Liver (tissue), 9 donors: ENCODE measurements around the gene RTN4RL2. TPM values are rescaled to one million over a fixed set of nuclear protein-coding genes. Genes with fewer than 3 reads are reported as not detected.
A peak's percentile ranks its signal among the peaks of the same experiment; 100 is the strongest.

Source experiments
- DNase-seq: peaks from one replicate; pipeline ENCODE4 v3.0.0-alpha.2; 2017; ENCODE audit warnings: low spot score
- H3K27ac ChIP-seq, 2 donors: one replicate each; pipeline ENCODE4 v1.7.0; 2013; ENCODE audit warnings: inconsistent platforms in 2 of 2, low read length in 2 of 2, control low read depth in 1 of 2, low read depth in 1 of 2, mild to moderate bottlenecking in 1 of 2
- H3K27me3 ChIP-seq, 4 donors: one replicate each; pipeline versions ENCODE4 v1.6.1 to v1.7.0; 2013; ENCODE audit warnings: low read length in 3 of 4, inconsistent platforms in 1 of 4, mild to moderate bottlenecking in 1 of 4, moderate library complexity in 1 of 4; ENCODE audit not compliant: control insufficient read depth in 4 of 4, insufficient read depth in 4 of 4
- H3K36me3 ChIP-seq, 4 donors: one replicate each; pipeline versions ENCODE4 v1.6.1 to v1.7.0; 2013; ENCODE audit warnings: low read length in 3 of 4, mild to moderate bottlenecking in 3 of 4, low read depth in 1 of 4, moderate library complexity in 1 of 4; ENCODE audit not compliant: control insufficient read depth in 4 of 4, insufficient read depth in 3 of 4
- H3K4me1 ChIP-seq, 4 donors: one replicate each; pipeline versions ENCODE4 v1.6.1 to v1.7.0; 2013; ENCODE audit warnings: low read length in 3 of 4, mild to moderate bottlenecking in 3 of 4, moderate library complexity in 1 of 4; ENCODE audit not compliant: control insufficient read depth in 4 of 4, insufficient read depth in 4 of 4
- H3K4me3 ChIP-seq, 3 donors: one replicate each; pipeline versions ENCODE4 v1.6.1 to v1.7.0; 2013; ENCODE audit warnings: low read length in 3 of 3, control low read depth in 1 of 3, low read depth in 1 of 3, mild to moderate bottlenecking in 1 of 3
- H3K9ac ChIP-seq, 2 donors: one replicate each; pipeline ENCODE4 v1.7.0; 2013; ENCODE audit warnings: low read length in 2 of 2, mild to moderate bottlenecking in 2 of 2, moderate library complexity in 2 of 2, control low read depth in 1 of 2, low read depth in 1 of 2
- H3K9me3 ChIP-seq, 4 donors: one replicate each; pipeline versions ENCODE4 v1.6.1 to v1.7.0; 2013; ENCODE audit warnings: low read length in 3 of 4; ENCODE audit not compliant: control insufficient read depth in 4 of 4
- ATF3 ChIP-seq: IDR thresholded peaks from 2 replicates; pipeline ENCODE4 v1.6.1; 2016; ENCODE audit warnings: antibody characterized with exemption
- EGR1 ChIP-seq, 2 donors: IDR thresholded peaks; 2 replicates each; pipeline ENCODE4 v1.6.1; 2016 to 2018; ENCODE audit warnings: antibody characterized with exemption in 2 of 2, low read depth in 2 of 2
- FOXA1 ChIP-seq: IDR thresholded peaks from 2 replicates; pipeline ENCODE4 v1.6.1; 2016; ENCODE audit warnings: antibody characterized with exemption
- FOXA2 ChIP-seq: IDR thresholded peaks from 2 replicates; pipeline ENCODE4 v1.6.1; 2016; ENCODE audit warnings: antibody characterized with exemption
- GABPA ChIP-seq, 2 donors: IDR thresholded peaks in 1 of 2; conservative IDR thresholded peaks in 1 of 2; 2 replicates each; pipeline ENCODE4 v1.6.1; 2016; ENCODE audit warnings: antibody characterized with exemption in 2 of 2, mild to moderate bottlenecking in 1 of 2, moderate library complexity in 1 of 2
- HNF4A ChIP-seq, 2 donors: conservative IDR thresholded peaks; 2 replicates each; pipeline ENCODE4 v1.6.1; 2016; ENCODE audit warnings: antibody characterized with exemption in 2 of 2, mild to moderate bottlenecking in 2 of 2
- HNF4G ChIP-seq: IDR thresholded peaks from 2 replicates; pipeline ENCODE4 v1.6.1; 2016; ENCODE audit warnings: antibody characterized with exemption
- MAX ChIP-seq: IDR thresholded peaks from 2 replicates; pipeline ENCODE4 v1.6.1; 2016; ENCODE audit warnings: antibody characterized with exemption
- NR2F2 ChIP-seq: IDR thresholded peaks from 2 replicates; pipeline ENCODE4 v1.6.1; 2016; ENCODE audit warnings: antibody characterized with exemption
- RAD21 ChIP-seq, 2 donors: IDR thresholded peaks; 2 replicates each; pipeline ENCODE4 v1.6.1; 2016; ENCODE audit warnings: antibody characterized with exemption in 2 of 2, mild to moderate bottlenecking in 2 of 2
- REST ChIP-seq: IDR thresholded peaks from 2 replicates; pipeline ENCODE4 v1.6.1; 2016; ENCODE audit warnings: antibody characterized with exemption, mild to moderate bottlenecking
- RXRA ChIP-seq, 2 donors: IDR thresholded peaks; 2 replicates each; pipeline ENCODE4 v1.6.1; 2017 to 2018; ENCODE audit warnings: antibody characterized with exemption in 2 of 2, mild to moderate bottlenecking in 1 of 2
- SP1 ChIP-seq: IDR thresholded peaks from 2 replicates; pipeline ENCODE4 v1.6.1; 2018; ENCODE audit warnings: antibody characterized with exemption, mild to moderate bottlenecking
- YY1 ChIP-seq: IDR thresholded peaks from 2 replicates; pipeline ENCODE4 v1.6.1; 2016; ENCODE audit warnings: antibody characterized with exemption, mild to moderate bottlenecking
- ZBTB33 ChIP-seq: IDR thresholded peaks from 2 replicates; pipeline ENCODE4 v1.6.1; 2016; ENCODE audit warnings: antibody characterized with exemption
- WGBS: extraction: QIAGEN DNeasy Blood & Tissue Kit; methylation state at CpG from one replicate; pipeline ENCODE4 v1.1.7; 2013; 5-methylcytosine and 5-hydroxymethylcytosine counted together
- polyA plus RNA-seq, 2 donors: library from polyadenylated mRNA; stranded (reverse) in 1 of 2; unstranded in 1 of 2; fragments of 200-250 nt in 1 of 2; fragments of >200 nt in 1 of 2; fragmentation: Nextera tagmentation in 1 of 2; extraction: Ambion mirVana in 1 of 2; gene quantifications; one replicate each; pipeline versions ENCODE4 v1.2.1 to v1.2.3, GENCODE V29; 2013 to 2015
- total RNA-seq, 2 donors: library from RNA; depleted of rRNA; stranded (reverse); fragments of >200 nt; gene quantifications; one replicate each; pipeline ENCODE4 v1.2.3, GENCODE V29; 2014
- donor health status: healthy.
- donor health status: healthy.
- donor health status: healthy.
- donor health status: healthy.
- donor health status: healthy.

Gene RTN4RL2
- total and polyA plus RNA-seq, 4 donors = 0.75 to 18.1 (median 3.2) TPM

GRCh38 chr11:57513911-57514537 is 53.7 kb downstream of the RTN4RL2 start:
- Histone ChIP-seq H3K4me3 (peak overlapping the region; percentile 79 to 97 (median 93)), H3K36me3 (peaks cover 0 to 8% (median 2%) of the 10 kb centered on the region in 4 donors), H3K4me1 (peaks cover 1 to 29% (median 22%) of the 10 kb centered on the region in 4 donors), H3K27ac (peak overlapping the region; percentile 79 to 84), H3K9me3 (no peaks in the 10 kb centered on the region), H3K27me3 (no peaks in the 10 kb centered on the region), H3K9ac (peak overlapping the region; percentile 16 to 64)
- TF ChIP-seq FOXA1 = no peak
- no peak for TF ChIP-seq ATF3
- no peak for TF ChIP-seq REST
- no peak for TF ChIP-seq RAD21 (IDR thresholded peaks at IDR 0.05)
- TF ChIP-seq GABPA (IDR thresholded peaks at IDR 0.05 in 1 of 2, conservative IDR thresholded peaks at IDR 0.05 in 1 of 2) = no peak
- TF ChIP-seq EGR1 (IDR thresholded peaks at IDR 0.05; ENCODE audit: low read depth in 2 of 2) = no peak
- TF ChIP-seq FOXA2 = no peak
- TF ChIP-seq HNF4A (conservative IDR thresholded peaks at IDR 0.05) = no peak
- no peak for TF ChIP-seq ZBTB33
- no peak for TF ChIP-seq NR2F2
- no peak for TF ChIP-seq HNF4G
- TF ChIP-seq SP1 = no peak
- WGBS = 7% methylated on average over 35 of the region's 35 CpGs
- DNase-seq = peak; percentile 61

GRCh38 chr11:57514538-57515331 is 54.4 kb downstream of the RTN4RL2 start:
- Histone ChIP-seq H3K27ac (peak overlapping the region; percentile 79 to 84), H3K9ac (peak overlapping the region; percentile 59 to 64), H3K4me3 (peak overlapping the region; percentile 88 to 97 (median 93)), H3K9me3 (no peaks in the 10 kb centered on the region), H3K4me1 (peaks cover 1 to 27% (median 21%) of the 10 kb centered on the region in 4 donors), H3K36me3 (peaks cover 0 to 8% (median 2%) of the 10 kb centered on the region in 4 donors), H3K27me3 (no peaks in the 10 kb centered on the region)
- under 1% methylated on average over 57 of the region's 57 CpGs for WGBS
- peak; percentile 50 for TF ChIP-seq MAX
- TF ChIP-seq NR2F2 = peak; percentile 55
- peak in 1 of 2 donors; percentile 25 for TF ChIP-seq GABPA (IDR thresholded peaks at IDR 0.05 in 1 of 2, conservative IDR thresholded peaks at IDR 0.05 in 1 of 2)
- TF ChIP-seq RAD21 (IDR thresholded peaks at IDR 0.05) = peak in 1 of 2 donors; percentile 23
- TF ChIP-seq EGR1 (IDR thresholded peaks at IDR 0.05; ENCODE audit: low read depth in 2 of 2) = peak in 1 of 2 donors; percentile 80
- peak; percentile 40 for TF ChIP-seq YY1
- TF ChIP-seq FOXA2 = no peak
- TF ChIP-seq ATF3 = no peak
- TF ChIP-seq RXRA (IDR thresholded peaks at IDR 0.05) = peak in 1 of 2 donors; percentile 40
- TF ChIP-seq ZBTB33 = no peak
- DNase-seq = peak; percentile 72
